OCI-LY7 (cell line): Measurements from ENCODE around the gene CHRNA4. TPM values are rescaled to one million over a fixed set of nuclear protein-coding genes. Genes with fewer than 3 reads are reported as not detected.

ENCODE experiments used
- BruUV-seq: library from RNA; stranded (reverse); fragments of 400-500 nt; replicated peaks from 2 replicates; lab custom pipeline; 2021; lab: Mats Ljungman, UMichigan
- CTCF ChIA-PET: fragments of 300-600 bp; sonication (Branson Sonifier 250); formaldehyde crosslinking; loops from one replicate; lab custom pipeline; 2022; ENCODE audit warnings: antibody characterized with exemption; ENCODE audit not compliant: unreplicated experiment; lab: Charles Lee
- POLR2A ChIA-PET: fragments of 300-600 bp; sonication (Branson Sonifier 250); formaldehyde crosslinking; loops from one replicate; lab custom pipeline; 2022; ENCODE audit warnings: antibody characterized with exemption; lab: Charles Lee
- DNase-seq: peaks from one replicate; pipeline ENCODE4 v3.0.0-alpha.2; 2015; ENCODE audit warnings: low spot score
- H2AFZ ChIP-seq: fragments of 200-600 bp; sonication (generic), shearing (Covaris generic); 2 replicates; pipeline ENCODE4 v1.6.1; 2014; ENCODE audit warnings: mild to moderate bottlenecking, antibody characterized with exemption, low read length, moderate library complexity
- H3K27ac ChIP-seq: fragments of 200-600 bp; sonication (generic); 2 replicates; pipeline ENCODE4 v1.5.1; 2014; ENCODE audit warnings: mixed run types, low read depth, mild to moderate bottlenecking, moderate library complexity, low read length, inconsistent platforms; ENCODE audit not compliant: poor library complexity, severe bottlenecking
- H3K36me3 ChIP-seq: fragments of 200-600 bp; sonication (generic); 2 replicates; pipeline ENCODE4 v1.6.1; 2014; ENCODE audit warnings: mild to moderate bottlenecking, antibody characterized with exemption, low read length, moderate library complexity, mixed read lengths; ENCODE audit not compliant: insufficient read depth
- H3K4me1 ChIP-seq: fragments of 200-600 bp; sonication (generic); 2 replicates; pipeline ENCODE4 v1.5.1; 2014; ENCODE audit warnings: mild to moderate bottlenecking, low read length; ENCODE audit not compliant: insufficient read depth, poor library complexity, severe bottlenecking
- H3K4me2 ChIP-seq: fragments of 200-600 bp; sonication (generic); 2 replicates; pipeline ENCODE4 v1.6.1; 2014; ENCODE audit warnings: mild to moderate bottlenecking, low read length
- H3K4me3 ChIP-seq: fragments of 200-600 bp; sonication (generic); 2 replicates; pipeline ENCODE4 v1.5.1; 2014; ENCODE audit warnings: mild to moderate bottlenecking, low read depth, low read length; ENCODE audit not compliant: poor library complexity, severe bottlenecking
- H3K79me2 ChIP-seq: fragments of 200-600 bp; sonication (generic); 2 replicates; pipeline ENCODE4 v1.6.1; 2016; ENCODE audit warnings: low read depth, mild to moderate bottlenecking, low read length, moderate library complexity, mixed read lengths; ENCODE audit not compliant: insufficient read depth
- H3K9me2 ChIP-seq: fragments of 200-600 bp; sonication (generic); 2 replicates; pipeline ENCODE4 v1.6.1; 2016; ENCODE audit warnings: mild to moderate bottlenecking, low read length, mixed read lengths; ENCODE audit not compliant: insufficient read depth
- H3K9me3 ChIP-seq: fragments of 200-600 bp; sonication (generic); 2 replicates; pipeline ENCODE4 v1.6.1; 2014; ENCODE audit warnings: mild to moderate bottlenecking, mixed run types, low read length, mixed read lengths
- H4K20me1 ChIP-seq: fragments of 200-600 bp; sonication (generic); 2 replicates; pipeline ENCODE4 v1.6.1; 2014; ENCODE audit warnings: mild to moderate bottlenecking, antibody characterized with exemption, low read length, moderate library complexity, mixed read lengths; ENCODE audit not compliant: insufficient read depth
- CTCF ChIP-seq: fragments of 200-600 bp; sonication (generic); conservative IDR thresholded peaks from 2 replicates; pipeline ENCODE4 v1.5.1; 2014; ENCODE audit warnings: mild to moderate bottlenecking, antibody characterized with exemption, low read length, moderate library complexity, mixed read lengths
- EZH2phosphoT487 ChIP-seq: fragments of 200-600 bp; sonication (generic); IDR thresholded peaks from 2 replicates; pipeline ENCODE4 v1.6.1; 2018; ENCODE audit warnings: low read depth, borderline replicate concordance, mild to moderate bottlenecking, mixed run types, antibody characterized with exemption, low read length, moderate library complexity, mixed read lengths
- intact Hi-C: fragments of 100-400 bp; cut with micrococcal nuclease; formaldehyde crosslinking; loops from one replicate; pipeline ENCODE4 v1.10.0; 2022; ENCODE audit not compliant: unreplicated experiment
- total RNA-seq, 2 experiments: library from RNA; depleted of rRNA in 1 of 2; stranded (reverse); fragments of >200 nt in 1 of 2; shearing (Covaris generic) in 1 of 2; gene quantifications; 2 replicates each; pipeline ENCODE4 v1.2.3, GENCODE V29; 2014 to 2022

Gene CHRNA4
- total RNA-seq, 2 experiments from 2014 or later = not detected

GRCh38 chr20:63295422-63295821 lies 65.7 kb downstream of the CHRNA4 start:
- no TSS peak for BruUV-seq
- ChIA-PET POLR2A (no interaction called here), CTCF (no interaction called here)

GRCh38 chr20:63295018-63295417 lies 66.1 kb downstream of the CHRNA4 start:
- POLR2A ChIA-PET = no interaction called here
- intact Hi-C loops = no loop called here
- TF ChIP-seq EZH2phosphoT487 (no peak), CTCF (no peak)

More at GRCh38 chr20:63295422-63295821, 65.7 kb downstream of the CHRNA4 start:
- no peak for TF ChIP-seq EZH2phosphoT487
- TF ChIP-seq CTCF = peak; percentile 37
- Histone ChIP-seq H3K27ac (no peak overlapping the region), H3K9me2 (no peaks in the 10 kb centered on the region), H4K20me1 (no peaks in the 10 kb centered on the region), H3K4me3 (no peak overlapping the region), H3K36me3 (no peaks in the 10 kb centered on the region), H3K79me2 (no peaks in the 10 kb centered on the region), H2AFZ (no peak overlapping the region), H3K4me2 (no peak overlapping the region), H3K9me3 (no peaks in the 10 kb centered on the region), H3K4me1 (no peaks in the 10 kb centered on the region)
- intact Hi-C loops = no loop called here
- no peak for DNase-seq

GRCh38 chr20:63294536-63294900 lies 66.6 kb downstream of the CHRNA4 start:
- no peaks in the 10 kb centered on the region for H3K9me3 ChIP-seq
- BruUV-seq = no TSS peak
- no peaks in the 10 kb centered on the region for H3K36me3 ChIP-seq
- H3K4me2 ChIP-seq = no peak overlapping the region
- no peaks in the 10 kb centered on the region for H3K4me1 ChIP-seq
- H3K79me2 ChIP-seq = no peaks in the 10 kb centered on the region
- no peak overlapping the region for H3K4me3 ChIP-seq
- H3K27ac ChIP-seq = no peak overlapping the region
- intact Hi-C loops = no loop called here
- TF ChIP-seq EZH2phosphoT487 (no peak), CTCF (no peak)
- CTCF ChIA-PET = no interaction called here
- POLR2A ChIA-PET = no interaction called here
- no peak overlapping the region for H2AFZ ChIP-seq
- H3K9me2 ChIP-seq = no peaks in the 10 kb centered on the region
- H4K20me1 ChIP-seq = no peaks in the 10 kb centered on the region
- no peak for DNase-seq

More at GRCh38 chr20:63295018-63295417, 66.1 kb downstream of the CHRNA4 start:
- H3K36me3 ChIP-seq = no peaks in the 10 kb centered on the region
- no peaks in the 10 kb centered on the region for H4K20me1 ChIP-seq
- no peaks in the 10 kb centered on the region for H3K9me3 ChIP-seq
- no peak overlapping the region for H2AFZ ChIP-seq
- no peaks in the 10 kb centered on the region for H3K9me2 ChIP-seq
- CTCF ChIA-PET = no interaction called here
- H3K27ac ChIP-seq = no peak overlapping the region
- H3K4me3 ChIP-seq = no peak overlapping the region
- no peak overlapping the region for H3K4me2 ChIP-seq
- H3K4me1 ChIP-seq = no peaks in the 10 kb centered on the region
- H3K79me2 ChIP-seq = no peaks in the 10 kb centered on the region
- no peak for DNase-seq
- no TSS peak for BruUV-seq
